ENCODE results near the gene PCDHGA3.

The PCDHGA3 gene

DNA sequence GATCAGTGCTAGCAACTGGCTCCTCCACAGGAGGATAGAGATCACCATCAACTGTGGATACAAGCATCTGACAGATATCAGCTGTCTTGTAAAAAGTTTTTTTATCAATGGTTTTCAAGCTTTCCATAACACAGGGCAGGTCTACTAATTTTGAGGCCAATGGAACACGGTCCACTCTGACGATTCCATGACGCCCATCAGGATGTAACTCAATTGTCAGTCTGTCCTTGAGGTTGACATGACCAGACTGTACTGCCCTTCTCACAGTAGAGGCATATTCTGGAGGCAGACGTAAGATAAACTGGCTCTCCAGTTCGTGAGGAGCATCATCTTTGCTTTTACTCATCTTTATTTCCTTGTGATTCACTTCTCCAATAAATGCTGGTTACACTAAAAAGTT, 23.9 kb upstream of the PCDHGA3 start:
- H3K27ac ChIP-seq: no peak overlapping the region
- ChIA-PET CTCF (interaction anchor here (0.6 to 2.1 kb wide), 13 partner anchors 10 to 238 kb away, joined by 3 to 8 read pairs (median 3); partner anchors contain the start of genes PCDHB14, PCDHB15, PCDHB9 and PCDHGA3), POLR2A (ENCODE audit: low non-redundant PET) (no interaction called here)
- TF ChIP-seq, protein P1, sequence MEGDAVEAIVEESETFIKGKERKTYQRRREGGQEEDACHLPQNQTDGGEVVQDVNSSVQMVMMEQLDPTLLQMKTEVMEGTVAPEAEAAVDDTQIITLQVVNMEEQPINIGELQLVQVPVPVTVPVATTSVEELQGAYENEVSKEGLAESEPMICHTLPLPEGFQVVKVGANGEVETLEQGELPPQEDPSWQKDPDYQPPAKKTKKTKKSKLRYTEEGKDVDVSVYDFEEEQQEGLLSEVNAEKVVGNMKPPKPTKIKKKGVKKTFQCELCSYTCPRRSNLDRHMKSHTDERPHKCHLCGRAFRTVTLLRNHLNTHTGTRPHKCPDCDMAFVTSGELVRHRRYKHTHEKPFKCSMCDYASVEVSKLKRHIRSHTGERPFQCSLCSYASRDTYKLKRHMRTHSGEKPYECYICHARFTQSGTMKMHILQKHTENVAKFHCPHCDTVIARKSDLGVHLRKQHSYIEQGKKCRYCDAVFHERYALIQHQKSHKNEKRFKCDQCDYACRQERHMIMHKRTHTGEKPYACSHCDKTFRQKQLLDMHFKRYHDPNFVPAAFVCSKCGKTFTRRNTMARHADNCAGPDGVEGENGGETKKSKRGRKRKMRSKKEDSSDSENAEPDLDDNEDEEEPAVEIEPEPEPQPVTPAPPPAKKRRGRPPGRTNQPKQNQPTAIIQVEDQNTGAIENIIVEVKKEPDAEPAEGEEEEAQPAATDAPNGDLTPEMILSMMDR (conservative IDR thresholded peaks at IDR 0.05; ENCODE audit: low read depth): no peak
- no peak for DNase-seq (ENCODE audit: low spot score)

DNA sequence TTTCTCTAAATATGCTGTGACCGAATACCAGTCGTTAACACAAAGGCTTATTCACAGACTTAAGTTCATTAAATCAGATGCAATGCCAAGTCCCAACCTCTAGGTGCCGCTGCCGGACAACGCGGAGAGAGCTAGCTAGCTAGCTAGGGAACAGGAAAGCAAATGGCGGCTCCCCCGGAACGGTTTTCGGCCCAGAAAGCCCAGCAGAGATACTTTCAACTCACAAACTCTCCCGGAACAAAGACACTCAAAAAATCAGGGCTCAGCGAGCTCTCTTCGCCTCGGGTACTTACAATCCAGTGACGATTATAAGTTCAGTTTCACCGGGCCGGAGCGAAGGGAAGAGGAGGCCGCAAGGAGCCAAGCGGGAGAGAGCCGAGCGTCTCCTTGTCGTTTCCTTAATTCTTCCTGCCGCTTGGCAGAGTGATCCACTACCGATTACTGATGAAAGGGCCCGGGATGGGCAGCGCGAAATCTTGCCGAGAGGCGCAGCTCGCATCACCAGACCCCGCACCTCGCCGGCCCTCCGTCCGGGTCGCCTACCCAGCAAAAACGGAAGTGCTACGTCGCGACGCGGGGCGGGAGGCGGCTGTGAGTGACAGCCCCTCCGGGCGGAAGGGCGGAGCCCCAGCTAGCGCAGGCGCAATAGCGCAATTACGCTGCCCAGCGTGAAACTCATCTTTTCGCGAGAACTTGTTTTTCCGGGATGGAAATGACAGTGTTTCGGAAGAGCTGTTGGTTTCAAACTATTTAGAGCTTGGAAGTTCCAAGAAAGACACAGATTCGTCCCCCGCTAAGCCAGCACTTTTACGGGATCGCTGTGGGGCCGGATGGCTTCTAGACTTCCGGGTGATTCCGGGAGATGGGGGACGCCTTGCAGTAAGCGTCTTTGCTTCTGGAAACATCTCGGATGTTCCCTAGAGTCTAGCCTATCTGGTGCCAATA, 23.1 kb upstream of the PCDHGA3 start, which contains the start of gene TAF7:
Gene TAF7, minus strand, starts transcription at position 560 of the 945 bp plus-strand sequence. CDS start 740 bp downstream, outside the sequence.
- DNase-seq (ENCODE audit: low spot score): peak; percentile 98
- TF ChIP-seq, protein P1 (conservative IDR thresholded peaks at IDR 0.05; ENCODE audit: low read depth): peak; percentile 96
- CTCF ChIA-PET: interaction anchor here (0.5 to 2.1 kb wide), 16 partner anchors 8 to 1223 kb away, joined by 3 to 8 read pairs (median 3); partner anchors contain the start of genes PCDHB14, PCDHB15, PCDHB16 and PCDHB9
- H3K27ac ChIP-seq: peak within 1 kb of the TSS; percentile 96
- POLR2A ChIA-PET (ENCODE audit: low non-redundant PET): interaction anchor here (0.5 to 1.4 kb wide), 3 partner anchors 10 to 60 kb away, joined by 3 to 8 read pairs (median 3); partner anchors contain the start of gene PCDHGA1

DNA sequence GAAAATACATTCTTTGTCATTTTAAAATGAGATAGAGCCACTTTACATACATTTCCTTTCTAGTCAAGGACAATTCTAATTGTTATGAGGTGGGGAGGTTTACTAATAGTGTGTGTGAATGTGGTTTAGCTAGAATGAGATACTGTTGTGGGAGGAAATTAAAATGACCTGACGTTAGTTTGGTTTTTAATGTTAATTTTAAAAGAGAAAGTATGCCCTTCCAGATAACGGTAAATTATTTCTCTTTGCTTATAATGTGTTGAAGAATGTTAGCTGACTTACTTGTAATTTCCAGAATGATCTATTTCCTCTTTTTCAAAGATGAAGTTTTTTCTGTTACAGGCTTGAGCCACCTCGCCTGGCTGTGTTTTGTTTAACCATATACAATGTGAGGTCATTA, 21.4 kb upstream of the PCDHGA3 start:
- TF ChIP-seq, protein P1 (conservative IDR thresholded peaks at IDR 0.05; ENCODE audit: low read depth): no peak
- no peak for DNase-seq (ENCODE audit: low spot score)
- no peak overlapping the region for H3K27ac ChIP-seq
- ChIA-PET POLR2A (ENCODE audit: low non-redundant PET) (no interaction called here), CTCF (interaction anchor here (0.6 kb wide), 1 partner anchor 242 kb away, joined by 3 read pairs; no protein-coding TSS in a partner anchor)

DNA sequence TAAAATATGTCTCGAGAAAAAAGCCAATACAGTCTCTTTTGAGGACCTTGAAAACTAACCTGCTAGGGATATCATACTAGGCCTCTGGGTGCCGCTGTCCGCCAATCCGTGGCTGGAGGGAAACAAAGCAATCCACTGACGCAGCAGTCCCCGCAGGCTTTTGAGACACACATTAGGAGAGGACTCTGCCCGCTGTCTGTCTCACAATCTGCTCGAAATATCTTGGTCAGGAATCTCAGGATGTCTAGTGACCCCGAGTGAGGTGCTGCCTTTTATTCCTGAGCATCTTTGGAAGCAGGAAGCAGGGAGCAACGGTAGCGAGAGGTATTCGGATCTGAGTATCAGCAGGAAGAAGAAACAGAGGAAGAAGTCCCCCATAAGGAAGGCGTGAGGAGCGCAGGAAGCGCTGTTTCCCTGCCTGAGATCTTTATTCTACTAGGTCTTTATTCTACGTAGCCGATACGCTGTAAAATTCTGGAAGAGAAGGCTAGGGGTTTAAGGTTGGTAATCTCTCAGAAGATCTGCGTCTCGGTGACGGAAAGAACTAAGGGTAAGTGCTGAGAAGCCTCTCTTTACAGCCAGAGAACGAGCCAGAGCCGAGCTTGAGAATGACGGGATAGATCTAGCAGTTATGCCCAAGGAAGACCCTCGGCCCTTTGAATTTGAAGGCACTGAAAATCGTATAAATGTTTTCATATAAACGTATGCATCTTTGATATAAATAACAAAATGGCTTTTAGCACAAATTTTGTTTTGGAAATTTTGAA, 17.4 kb upstream of the PCDHGA3 start:
- no peak overlapping the region for H3K27ac ChIP-seq
- DNase-seq (ENCODE audit: low spot score): peak; percentile 46
- TF ChIP-seq, protein P1 (conservative IDR thresholded peaks at IDR 0.05; ENCODE audit: low read depth): peak; percentile 38
- POLR2A ChIA-PET (ENCODE audit: low non-redundant PET): no interaction called here
- CTCF ChIA-PET: interaction anchor here (0.6 to 0.7 kb wide), 7 partner anchors 18 to 234 kb away, joined by 3 to 6 read pairs (median 4); partner anchors contain the start of gene PCDHGA7

DNA sequence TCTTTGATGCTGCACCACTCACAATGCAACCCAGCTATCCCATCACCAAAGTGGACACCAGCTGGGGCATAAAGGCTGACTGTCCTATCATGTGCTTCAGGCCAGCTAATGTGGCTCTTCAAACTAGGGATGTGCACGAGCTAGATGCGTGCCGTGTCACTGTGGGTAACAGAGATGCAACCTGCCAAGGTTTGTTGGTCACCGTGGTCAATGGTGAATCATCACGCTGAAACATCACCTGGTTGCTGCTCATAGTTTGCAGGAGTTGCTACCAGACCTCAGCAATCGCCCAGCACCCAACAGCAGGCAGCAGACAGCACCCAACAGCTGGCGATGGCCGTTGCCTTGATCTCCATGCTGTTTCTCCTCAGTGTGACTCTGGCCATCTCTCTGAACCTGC, 15.4 kb upstream of the PCDHGA3 start:
- DNase-seq (ENCODE audit: low spot score): no peak
- no peak overlapping the region for H3K27ac ChIP-seq
- TF ChIP-seq, protein P1 (conservative IDR thresholded peaks at IDR 0.05; ENCODE audit: low read depth): no peak
- POLR2A ChIA-PET (ENCODE audit: low non-redundant PET): no interaction called here
- CTCF ChIA-PET: interaction anchor here (0.6 to 1.9 kb wide), 7 partner anchors 8 to 451 kb away, joined by 3 to 7 read pairs (median 4); partner anchors contain the start of genes PCDHB11, PCDHGA2, PCDHGA3 and PCDHGB2
